ENCODE measurements around the gene DCXR.

The DCXR gene

DNA sequence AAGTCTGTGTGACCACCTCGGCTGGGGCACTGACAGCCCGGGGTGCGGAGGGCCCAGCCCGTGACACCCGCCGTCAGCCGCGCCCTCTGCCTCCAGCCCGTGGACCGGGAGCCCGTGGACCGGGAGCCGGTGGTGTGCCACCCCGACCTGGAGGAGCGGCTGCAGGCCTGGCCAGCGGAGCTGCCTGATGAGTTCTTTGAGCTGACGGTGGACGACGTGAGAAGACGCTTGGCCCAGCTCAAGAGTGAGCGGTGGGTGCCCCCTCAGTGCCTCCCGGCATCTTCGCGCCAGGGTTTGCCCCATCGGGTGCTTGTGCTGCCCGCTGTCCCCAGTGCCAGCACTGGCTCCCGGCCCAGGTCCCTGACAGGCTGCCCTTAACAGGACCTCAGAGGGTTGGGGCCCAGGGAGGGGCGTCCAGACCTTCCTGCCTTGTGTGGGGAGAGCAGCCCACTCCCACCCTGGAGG, 28.5 kb downstream of the DCXR start:
- DNase-seq: no peak

DNA sequence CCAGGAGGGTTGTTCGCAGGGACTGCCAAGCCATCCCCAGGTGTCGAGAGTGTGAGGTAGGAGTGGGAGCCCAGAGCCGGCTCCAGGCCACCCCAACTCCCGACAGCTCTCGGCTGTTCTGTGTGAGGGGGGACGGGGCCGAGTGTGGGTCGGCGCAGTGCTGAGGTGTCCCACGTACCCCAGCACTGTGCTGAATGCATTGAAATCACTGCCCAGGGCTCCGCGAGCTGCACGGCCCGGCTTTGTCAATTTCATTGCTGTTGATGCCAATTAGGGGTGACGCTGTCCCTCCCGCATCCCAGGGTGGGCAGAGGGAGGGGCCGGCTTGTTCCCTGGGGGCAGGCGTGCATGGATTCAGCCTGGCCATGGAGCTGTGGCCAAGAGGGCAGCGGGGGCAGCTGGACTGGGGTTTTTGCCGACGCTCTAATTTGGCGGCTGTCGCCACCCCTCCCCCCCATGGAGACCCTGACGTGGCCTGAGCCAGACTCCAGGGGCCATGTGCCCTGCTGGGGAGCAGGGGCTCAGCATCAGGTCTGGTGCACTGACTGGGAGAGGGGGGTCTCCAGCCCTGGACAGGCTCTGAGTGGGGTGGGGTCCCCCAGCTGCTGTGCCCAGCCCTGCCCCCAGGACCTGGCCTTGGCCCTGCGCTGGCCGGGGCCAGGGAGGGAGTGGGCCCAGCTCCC, 29.1 kb downstream of the DCXR start:
- no peak for DNase-seq

DNA sequence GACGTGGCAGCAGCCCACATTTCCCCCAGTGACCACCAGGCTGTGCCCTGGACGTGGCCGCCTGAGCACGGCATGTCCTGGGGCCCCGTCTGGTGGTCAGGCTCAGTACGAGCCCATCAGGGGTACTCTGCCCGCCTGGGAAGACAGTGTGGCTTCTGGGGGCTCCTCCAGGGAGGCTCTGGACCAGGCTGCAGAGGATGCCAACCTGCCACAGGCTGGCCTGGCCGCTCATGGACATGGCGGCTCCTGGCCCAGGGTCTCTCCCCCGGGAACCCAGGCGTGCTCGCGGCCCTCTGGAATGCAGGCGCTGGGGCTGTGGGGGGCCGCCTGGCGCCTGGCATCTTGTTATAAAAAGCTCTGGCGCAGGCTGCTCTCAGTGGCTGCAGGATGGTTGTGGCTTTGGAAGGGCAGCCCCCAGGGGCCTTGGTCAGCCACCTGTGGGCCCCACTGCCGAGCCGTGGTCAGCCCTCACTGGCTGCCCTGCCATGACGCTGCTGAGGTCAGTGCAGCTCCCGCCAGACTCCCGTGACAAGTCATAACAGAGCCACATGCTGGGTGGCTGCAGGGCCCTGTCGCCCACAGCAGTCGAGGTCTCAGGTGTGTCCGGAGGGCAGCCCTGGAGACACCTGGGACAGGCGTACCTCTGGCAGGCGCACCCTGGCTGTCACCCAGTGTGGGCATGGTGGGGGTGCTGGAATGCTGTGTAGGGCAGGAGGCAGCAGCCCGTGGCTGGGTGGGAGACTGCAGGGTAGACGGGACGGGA, 29.8 kb downstream of the DCXR start:
- DNase-seq: no peak

DNA sequence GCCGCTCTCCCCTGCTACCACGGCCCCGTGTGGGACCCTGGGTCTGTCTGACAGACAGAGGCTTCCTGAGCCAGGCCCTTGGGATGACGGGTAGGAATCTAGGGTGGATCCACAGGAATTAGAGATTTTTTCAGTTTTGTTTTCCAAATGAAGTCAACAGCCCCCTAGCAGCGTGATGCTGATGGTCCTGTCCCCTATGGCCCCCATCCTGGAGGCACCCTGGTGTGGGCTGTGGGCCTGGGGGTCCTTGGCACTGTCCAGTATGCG, 30.3 kb downstream of the DCXR start:
- DNase-seq: no peak

DNA sequence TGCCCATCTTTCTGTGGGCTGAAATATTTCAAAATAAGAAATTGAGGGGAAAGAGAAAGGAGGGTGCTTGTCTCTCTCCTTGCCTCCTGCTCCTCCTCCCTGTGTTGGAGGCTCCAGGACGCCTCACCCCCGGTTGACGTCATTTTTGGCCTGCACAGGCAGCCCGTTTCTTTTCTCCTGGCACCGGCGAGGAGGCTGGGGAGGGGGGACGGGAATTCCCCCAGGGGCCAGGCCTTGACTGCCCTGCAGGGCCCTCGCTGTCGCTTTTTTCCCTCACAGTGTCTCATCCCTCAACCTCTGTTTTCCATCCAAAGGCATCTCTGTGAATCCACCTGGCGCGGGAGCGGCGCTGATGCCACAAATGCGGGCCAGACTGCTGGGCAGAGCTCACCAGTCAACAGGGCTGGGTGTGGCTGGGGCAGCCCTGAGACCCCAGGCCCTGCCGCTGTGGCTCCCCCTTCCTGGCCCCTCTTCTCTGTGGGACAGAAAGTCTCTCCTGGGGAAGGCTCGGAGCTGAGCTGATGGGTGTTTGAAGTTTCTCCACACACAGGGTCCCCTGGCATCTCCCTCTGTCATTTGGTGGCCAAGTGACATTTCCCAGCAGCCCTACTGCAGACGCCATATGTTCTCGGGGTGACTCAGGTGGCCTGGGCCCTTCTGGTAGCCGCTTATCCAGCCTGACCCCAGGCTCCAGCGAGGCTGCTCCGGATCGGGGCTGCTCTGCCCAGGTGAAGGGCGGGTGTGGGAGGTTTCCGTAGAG, 30.8 kb downstream of the DCXR start:
- DNase-seq: no peak

DNA sequence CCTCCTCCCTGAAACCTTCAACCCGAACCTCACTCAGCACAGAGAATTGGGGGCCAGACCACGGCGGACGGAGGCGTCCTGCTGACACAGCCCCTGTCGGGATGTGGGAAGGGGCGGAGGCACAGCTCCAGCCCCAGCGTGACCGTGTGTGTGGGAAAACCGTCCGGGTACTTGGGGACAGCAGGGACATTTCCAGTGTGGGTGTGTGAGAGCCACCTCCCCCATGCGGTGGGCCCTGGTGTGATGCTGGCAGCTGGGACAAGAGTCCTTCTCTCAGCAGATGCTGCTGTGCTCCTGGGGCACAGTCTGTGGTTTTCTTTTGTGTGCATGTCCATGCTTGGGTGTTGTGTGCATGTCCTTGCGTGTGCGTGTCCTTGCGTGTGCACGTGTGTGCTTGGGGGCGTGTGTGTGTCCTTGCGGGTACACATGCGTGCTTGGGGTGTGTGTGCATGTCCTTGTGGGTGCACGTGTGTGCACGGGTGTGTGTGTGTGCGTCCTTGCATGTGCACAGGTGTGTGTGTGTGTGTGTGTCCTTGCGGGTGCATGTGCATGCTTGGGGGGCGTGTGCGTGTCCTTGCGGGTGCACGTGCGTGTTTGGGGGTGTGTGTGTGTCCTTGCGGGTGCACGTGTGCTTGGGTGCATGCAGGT, 31.7 kb downstream of the DCXR start:
- no peak for DNase-seq

DNA sequence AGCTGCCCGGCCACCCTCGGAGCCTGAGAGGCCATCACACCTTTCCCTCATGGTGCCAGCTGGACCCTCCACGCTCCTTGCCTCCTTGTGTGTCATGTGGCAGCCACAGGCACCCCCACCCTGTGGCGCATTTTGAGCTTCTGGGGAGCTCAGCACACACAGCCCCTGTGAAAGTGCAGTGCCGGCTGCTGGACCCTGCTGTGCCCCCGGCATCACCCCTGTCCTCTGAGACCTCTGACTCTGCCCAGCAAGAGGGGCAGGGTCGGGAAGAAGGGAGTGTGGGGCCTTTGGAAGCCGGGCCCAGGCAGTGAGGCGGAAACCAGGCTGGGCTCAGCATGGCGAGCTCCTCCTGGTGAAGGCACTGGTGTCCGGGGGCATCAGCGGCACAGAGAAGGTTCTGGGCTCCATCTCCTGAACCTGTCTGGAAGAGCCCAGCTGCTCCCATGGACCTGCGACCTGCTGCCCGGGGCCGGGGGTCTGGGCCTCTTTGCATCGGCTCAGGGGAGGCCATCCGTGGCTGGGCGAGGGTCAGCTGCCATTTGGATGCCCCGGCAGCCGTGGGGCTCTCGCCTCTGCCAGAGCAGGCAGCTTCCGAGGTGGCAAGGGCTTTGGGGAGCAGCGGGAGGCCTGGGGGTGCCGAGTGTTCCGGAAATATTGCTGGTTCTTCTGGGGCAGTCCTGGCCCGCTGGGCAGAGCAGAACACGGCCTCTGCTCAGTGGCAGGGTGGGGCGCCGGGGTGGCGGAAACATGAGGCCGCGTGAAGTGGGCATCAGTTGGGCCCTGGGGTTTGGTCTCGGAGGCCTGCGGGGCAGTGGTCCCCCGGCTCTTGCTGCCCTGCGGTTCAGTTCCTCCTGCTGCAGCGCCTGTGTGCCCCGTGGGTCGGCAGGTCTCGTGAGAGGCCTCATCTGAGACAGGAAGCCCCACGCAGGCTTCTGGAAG, 32.7 kb downstream of the DCXR start:
- DNase-seq: no peak

DNA sequence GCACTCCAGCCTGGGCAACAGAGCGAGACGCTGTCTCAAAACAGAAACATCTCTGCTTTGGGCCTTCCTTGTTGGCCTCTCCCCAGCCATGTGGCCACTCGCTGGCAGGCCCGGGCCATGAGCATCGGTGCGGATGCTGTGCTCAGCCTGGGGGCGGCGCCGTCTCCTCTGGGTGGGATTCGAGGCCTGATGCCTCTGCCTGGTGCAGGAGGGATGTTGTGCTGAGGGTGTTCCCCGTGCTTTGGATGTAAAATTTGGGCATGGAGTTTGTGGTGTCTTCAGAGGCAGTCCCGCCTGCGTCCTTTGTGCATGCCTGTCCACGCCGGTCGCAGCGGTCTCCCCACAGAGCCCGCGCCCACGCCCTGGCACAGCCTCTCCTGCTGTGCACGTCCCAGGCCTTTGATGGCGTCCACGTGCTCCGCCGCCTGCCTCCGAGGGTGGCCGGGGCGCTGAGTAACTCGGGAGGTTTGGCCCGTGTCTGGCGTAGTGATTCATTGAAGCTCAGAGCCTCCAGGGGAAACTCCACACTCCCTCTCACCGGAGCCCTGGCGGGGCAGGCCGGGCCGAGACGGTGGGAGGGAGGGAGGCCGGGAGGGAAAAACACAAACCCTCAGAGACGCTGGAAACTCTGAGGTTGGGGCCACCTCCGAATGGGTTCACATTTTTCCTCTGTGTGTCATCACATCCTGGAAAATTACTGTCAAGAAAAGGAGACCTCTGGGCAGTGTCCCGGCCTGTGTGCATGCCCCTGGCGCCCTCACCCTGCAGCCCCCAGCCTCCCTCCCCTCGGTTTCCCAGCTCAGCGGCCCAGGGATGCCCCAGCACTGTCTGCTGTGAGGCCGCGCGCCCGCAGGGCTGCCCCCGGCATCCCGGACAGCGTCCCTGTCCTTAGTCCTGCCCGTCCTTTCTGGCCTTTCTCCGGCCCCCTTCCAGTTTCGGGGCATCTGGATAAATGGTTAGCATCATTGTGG, 33.8 kb downstream of the DCXR start:
- peak; percentile 26 for DNase-seq

DNA sequence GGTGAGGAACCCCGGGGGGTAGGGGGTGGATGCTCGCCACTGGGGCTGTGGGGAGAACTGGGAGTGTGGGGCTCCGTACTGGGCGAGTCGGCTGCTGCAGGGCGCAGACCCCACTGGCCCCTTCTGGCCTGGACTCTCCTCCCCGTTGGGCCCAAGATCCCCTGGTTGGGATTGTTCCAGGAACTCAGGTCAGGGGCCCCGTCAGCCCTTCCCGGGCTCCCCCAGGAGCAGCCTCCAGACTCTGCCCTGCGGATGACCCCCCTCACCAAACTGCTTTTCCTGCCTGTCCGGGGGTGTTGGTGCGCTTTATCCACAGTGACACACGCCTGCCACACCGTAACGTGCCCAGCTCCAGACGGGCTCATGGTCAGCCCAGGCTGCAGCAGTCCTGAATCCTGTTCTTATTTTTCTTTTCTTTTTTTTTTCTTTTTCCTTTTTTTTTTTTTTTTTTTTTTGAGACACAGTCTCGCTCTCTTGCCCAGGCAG, 35.9 kb downstream of the DCXR start:
- DNase-seq: no peak

DNA sequence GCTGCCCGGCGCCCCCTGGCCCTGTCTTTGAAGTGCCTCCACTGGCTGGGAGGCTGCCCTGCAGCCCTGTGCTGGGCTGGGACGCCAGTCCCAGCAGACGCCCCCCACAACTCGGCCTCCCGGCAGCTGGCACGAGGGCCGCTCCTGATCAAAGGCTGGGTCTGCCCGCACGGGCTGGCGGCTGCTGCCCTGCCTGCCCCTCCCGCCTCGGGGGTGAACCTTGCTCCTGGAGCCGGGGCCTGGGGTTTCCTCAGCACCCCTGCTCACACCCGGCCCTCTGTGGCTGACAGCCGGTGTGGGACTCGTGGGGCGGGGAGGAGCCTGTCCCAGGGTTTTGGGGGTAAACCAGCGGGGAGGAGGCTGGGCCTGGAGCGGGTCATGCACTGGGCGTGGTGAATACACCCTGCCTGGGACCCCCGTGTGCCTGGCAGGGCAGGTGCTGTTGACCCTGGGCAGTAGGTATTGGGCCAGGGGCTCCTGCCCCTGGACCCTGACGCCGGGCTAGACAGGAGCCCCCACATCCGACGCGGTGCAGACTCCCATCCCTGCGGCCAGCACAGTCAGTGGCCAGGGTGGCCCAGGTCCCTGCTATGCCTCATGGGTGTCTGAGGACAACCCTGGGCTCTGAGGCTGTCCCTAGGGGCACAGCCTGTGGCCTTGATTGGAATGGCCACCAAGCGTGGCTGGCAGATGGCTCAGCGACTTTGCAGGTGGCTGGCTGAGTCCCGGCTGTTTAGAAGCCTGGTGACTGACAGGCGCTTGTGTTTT, 36.5 kb downstream of the DCXR start:
- DNase-seq: no peak

DNA sequence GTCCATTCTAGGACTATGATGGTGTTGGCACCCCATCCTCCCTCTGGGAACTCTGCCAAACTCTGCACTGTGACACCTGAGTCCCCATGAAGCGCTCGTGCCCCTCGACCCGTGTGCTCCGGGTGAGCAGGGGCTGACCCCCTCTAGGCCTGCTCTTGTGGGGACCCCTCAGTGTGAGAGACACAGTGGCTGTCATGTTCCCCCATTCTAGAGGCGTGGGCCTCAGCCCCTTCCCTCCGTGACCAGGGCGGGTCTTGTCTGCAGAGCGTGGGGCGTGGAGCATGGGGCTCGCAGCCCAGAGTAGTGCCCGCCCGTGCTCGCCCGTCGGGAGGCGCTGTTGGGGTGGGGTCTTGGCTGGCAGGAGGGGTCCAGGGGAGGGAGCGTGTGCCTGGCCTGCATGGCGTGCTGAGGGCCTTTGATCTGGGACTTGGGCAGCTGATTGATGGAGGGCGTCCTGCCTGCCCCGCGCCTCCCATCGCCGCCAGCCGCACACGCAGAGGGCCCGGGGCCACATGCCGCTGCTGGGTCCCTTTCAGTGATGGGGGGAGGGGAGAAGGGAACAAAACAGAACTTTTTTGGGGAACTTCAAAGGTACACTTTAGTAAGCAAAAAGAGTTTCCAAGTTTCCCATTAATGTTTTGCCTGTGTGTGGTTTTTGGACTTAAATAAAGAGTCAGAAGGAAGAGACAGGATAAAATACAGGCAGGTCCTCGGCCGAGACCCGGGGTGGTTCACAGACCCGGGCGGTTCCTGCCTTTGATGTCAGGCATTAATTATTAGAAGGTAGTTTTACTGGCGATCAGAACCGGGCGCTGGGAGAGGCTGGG, 37.3 kb downstream of the DCXR start:
- no peak for DNase-seq

DNA sequence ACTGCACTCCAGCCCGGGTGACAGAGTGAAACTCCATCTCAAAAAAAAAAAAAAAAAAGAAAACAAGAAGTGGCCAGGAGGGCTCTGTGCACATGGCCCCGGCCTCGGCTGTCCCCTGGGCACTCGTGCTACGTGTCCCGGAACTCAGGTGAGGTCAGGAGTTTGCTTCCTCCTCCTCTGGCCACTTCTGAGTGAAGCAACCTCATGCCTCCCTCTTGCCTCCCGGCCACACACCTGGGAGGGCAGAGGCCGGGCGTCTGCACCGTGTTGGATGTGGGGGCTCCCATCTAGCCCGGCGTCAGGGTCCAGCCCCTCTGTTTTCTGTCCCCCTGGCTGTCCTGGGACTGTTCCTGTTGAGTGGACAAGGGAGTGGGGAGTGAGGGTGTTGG, 37.9 kb downstream of the DCXR start:
- no peak for DNase-seq

DNA sequence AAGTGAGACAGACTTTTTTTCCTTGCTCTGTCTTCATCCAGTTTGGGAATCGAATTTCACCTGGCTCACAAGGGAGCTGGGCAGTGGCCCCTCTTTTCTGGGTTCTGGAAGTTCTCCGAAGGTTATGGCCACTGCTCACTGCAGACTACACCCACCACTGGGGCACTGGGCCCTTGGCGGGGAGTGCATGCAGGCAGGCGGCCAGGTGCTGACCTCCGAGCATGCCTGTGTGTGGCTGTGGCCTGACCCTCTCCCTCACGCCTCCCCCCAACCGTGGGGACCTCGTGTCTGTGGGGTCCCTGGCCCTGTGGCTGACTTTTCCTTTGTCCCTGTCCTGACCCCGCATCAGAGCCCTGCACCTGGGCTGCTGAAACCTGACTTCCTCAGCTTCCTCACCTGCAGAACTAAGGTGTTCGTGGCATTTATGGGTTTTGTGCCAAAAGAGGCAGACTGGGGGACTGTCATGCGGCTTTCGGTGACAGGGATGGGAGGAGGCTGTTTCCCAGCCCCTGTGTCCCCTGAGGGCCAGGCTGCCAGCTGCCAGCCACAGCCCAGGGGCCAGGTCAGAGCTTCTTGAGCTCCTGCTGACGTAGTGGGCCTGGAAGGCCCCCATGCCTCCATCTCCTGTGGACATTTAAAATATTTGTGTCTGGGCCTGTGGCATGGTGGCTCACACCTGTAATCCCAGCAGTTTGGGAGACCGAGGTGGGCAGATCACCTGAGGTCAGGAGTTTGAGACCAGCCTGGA, 38.6 kb downstream of the DCXR start:
- no peak for DNase-seq

DNA sequence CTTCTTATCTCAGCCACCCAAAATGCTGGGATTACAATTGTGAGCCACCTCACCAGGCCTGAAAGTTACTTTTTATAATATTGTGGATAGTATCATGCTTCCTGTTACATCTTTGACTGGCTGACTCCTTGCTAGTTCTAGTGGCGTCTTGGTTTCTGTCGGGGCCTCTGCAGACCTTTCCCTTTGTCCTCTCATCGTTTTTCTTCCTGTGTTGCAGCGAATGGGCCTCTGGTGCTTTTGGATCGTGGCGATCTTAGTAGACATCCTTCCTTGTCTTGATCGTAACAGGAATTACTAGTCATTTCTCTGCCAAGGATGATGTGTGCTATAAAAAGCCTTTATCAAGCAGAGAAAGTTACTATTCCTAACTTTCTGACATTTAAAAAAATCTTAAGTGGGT, 39.3 kb downstream of the DCXR start:
- no peak for DNase-seq

DNA sequence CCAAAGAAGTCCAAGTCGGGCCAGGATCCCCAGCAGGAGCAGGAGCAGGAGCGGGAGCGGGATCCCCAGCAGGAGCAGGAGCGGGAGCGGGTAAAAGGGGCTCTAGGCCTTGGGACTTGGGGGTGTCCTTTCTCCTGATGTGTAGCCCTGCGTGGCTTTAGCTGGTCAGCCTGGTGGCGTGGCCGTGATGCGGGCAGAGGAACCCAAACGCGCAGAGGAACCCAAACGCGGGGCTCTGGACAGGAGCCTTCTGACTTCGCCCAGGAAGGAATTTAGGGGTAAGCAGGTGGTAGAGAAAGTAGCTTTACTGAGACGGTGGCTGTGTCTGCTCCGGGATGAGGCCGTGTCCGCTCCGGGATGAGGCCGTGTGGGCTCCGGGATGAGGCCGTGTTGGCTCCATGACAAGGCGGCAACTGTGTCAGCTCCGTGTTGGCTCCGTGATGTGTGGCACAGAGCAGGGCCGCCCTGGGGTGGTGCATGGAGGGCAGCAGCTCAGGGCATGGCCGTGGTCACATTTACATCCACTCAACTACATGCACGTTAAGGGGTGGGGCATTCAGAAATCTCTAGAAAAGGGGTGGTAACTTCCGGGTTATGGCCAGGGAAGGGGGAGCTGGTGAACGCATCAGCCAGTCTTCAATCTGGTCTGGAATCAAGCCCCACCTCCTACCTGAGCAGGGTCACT, 40.6 kb downstream of the DCXR start:
- DNase-seq: no peak

DNA sequence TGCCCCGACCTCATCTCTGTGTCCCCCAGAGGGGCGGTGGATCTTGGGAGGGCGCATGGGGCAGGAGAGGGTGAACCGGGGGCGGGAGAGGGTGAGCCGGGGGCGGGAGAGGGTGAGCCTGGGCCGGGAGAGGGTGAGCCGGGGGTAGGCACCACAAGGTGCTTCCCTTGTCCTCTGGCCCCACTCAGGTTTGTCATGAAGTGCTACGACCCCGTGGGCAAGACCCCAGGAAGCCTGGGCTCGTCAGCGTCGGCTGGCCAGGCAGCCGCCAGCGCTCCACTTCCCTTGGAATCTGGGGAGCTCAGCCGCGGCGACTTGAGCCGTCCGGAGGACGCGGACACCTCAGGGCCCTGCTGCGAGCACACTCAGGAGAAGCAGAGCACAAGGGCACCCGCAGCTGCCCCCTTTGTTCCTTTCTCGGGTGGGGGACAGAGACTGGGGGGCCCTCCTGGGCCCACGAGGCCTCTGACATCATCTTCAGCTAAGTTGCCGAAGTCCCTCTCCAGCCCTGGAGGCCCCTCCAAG, 41.2 kb downstream of the DCXR start:
- DNase-seq: no peak

DNA sequence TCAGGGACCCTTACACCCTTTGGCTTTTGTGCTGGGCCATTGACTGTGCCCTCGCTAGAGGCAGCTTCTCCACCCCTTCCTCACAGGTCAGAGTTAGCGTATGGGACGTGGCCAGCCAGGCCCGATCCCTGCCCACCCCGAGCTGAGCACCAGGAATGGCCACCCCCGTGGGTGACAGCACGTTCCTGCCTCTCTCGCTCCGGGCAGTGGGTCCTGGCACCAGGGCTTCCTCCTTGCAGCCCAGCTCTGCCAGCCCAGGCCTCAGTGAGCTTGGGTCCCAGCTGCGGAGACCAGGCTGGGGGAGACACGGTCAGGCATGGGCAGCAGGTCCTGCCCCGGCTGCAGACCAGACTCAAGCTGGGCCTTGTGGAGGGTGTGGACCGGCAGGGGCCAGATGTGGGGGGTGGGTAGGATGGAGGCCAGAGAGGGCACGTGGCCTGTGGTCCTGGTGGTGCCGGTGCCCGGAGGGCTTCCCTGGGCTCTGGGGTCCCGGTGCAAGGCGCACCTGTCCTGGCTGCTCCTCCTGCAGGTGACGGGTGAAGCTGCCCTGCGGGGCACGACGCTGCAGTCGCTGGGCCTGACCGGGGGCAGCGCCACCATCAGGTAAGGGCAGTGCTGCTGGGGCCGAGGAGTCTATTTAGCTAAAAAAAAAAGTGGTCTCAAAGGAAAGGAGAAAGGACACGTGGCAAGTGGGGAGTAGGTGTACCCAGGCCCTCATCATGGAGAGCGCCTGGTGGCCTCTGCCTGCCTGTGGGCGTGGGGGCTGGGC, 41.9 kb downstream of the DCXR start:
- DNase-seq: no peak
